GF-D8 (cell line): Measurements from ENCODE around the gene CD7.

ENCODE experiments used
- DNase-seq: peaks from one replicate; lab custom pipeline; 2025; lab: John Stamatoyannopoulos, UW

Gene CD7

DNA sequence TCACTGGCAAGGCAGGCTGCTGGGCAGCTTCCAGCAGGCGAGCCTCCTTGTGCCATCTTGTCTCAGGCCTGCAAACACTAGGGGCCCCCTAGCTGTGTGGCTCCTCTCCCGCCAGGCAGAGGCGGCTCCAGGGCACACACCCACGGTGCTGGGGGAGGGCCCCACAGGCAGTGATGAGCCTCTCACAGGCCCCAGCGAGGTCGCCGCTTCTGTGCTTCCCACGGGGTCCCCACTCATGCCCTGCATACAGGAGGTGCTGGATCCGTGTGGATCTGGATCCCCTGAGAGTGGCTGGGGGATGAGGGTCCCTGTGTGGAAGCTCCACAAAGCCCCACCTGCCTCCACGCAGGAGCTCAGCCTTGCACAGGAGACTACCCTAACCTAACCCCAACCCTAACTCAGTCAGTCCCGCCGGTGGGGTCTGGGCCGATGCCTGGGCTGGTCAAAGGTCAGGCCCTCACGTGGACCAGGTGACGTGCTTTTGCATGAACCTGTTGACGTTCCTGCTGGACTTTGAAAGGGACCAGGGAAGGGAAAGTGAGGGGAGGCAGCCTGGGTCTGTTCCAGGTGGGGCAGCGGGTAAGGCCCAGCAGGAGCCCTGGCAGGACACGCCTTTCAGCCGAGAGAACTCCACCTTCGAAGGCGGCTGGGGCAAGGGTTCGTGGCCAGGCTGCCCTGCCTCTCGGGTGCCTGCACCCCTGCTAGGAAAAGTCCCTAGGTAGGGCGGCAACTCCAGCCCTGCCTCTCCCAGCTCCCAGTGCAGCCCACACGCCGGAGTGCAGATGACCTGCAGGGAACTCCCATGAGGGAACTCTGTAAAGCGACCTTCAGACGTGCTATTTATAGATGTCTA, 11.0 kb upstream of the CD7 start:
- DNase-seq, result no peak

DNA sequence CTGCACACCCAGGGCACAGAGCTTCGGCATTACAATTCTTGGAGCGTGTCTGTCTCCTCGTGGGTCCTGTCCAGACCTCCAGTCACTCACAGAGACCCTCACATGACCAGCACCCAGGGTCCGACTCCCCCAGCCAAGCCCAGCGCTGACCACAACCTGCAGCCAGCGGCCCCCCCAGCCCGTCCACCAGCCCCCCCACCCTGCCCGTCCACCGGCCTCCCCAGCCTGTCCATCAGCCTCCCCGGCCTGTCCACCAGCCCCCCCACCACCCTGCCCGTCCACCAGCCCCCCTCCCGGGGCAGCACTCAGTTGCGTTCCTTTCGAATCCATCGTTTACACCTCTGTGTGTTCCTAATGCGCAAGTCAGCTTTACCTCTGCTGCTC, 10.3 kb upstream of the CD7 start:
- DNase-seq, result no peak

DNA sequence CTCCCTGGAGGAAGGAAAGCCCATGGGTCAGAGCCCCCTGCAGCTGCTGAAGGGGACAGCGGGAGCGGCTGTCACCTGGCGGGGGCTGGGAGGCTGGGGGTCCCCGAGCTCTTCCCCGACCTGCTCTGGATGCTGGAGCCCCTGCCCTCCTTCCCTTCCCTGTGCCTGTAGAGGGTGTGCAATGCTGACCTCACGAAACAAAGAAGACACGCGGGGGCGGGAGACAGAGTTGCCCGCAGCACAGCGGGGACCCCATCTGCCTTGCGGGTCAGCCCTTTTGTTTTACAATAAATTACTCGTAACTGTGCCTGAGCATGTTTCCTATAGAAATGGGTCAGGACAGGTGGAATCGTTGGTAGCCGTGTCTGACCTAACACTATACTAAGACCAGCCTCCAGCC, 9.9 kb upstream of the CD7 start:
- DNase-seq, result no peak

- no peak for DNase-seq
Measured at GRCh38 chr17:82325286-82326180, 8.1 kb upstream of the CD7 start.

- DNase-seq, result no peak
Measured at GRCh38 chr17:82324566-82325285, 7.3 kb upstream of the CD7 start.

GRCh38 chr17:82323514-82324234, 6.3 kb upstream of the CD7 start:
- no peak for DNase-seq

- DNase-seq, result no peak
Measured at GRCh38 chr17:82322526-82323453, 5.4 kb upstream of the CD7 start.

DNA sequence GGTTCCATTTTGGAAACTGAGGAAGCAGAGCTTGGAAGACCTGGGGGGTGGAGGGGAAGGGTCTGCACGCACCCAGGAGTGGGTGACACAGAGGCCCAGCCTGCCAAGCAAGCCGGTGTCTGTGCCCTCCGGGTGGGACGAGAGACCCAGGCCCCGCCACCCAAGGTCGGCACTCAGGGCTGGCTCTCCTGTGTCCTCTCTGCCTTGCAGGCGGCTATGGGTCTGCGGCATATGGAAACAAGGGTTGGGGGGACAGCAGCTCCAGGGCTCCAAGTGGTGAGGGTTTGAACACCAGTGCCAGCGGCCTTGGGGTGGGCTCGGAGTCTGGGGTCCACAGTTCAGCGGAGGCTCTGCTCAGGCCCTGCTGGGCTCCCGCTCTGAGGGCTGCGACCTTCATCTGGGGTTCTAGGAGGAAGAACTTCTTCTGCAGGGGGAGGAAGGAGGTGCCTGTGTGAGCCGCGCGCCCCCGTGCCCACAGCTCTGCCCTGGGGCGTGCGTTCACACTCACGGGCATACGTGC, 4.6 kb upstream of the CD7 start:
- no peak for DNase-seq

DNA sequence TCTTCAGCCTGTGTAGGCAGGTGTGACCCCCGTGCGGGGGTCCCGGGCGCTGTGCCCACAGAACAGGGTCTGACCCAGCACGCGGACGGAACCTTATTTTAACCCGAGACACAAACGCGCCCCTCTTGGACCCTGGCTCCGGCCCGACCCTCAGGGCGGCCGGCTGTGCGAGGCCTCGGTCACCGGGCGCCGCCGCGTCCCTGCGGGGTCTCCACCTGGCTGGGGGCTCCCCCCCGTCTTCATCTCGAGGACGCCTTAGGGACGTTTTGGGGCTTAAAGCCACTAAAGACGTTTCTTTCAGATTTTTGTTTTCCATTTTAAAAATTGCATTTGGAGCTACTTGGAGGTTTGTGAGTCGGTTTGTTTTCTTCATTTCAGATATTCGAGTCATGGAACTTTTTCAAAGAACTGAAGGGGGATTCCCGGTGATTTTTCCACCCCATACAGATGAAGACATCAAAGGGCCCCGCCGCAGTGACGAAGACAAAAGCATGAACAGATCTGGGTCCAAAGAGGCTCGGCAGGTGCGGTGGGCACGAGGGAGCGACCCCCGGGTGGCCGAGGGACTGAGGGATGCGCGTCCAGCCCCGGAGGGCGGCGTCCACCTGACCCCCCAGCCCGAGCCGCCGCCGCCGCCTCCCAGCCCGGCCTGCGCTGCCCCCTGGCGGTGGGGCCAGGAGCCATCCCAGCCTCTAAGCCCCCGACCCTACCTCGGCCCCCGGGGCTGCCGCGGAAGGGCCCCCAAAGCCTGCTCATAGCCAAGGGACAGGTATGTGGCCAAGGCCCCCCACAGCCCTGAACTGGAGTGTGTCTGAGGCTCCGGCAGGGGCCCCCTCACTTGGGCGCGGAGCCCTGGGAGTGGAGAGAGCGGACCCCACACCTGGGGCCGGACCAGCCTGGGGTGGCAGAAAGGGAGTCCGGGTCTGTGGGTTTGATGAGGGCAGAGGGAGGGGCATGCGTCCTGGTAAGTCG, 3.8 kb upstream of the CD7 start:
- no peak for DNase-seq

DNA sequence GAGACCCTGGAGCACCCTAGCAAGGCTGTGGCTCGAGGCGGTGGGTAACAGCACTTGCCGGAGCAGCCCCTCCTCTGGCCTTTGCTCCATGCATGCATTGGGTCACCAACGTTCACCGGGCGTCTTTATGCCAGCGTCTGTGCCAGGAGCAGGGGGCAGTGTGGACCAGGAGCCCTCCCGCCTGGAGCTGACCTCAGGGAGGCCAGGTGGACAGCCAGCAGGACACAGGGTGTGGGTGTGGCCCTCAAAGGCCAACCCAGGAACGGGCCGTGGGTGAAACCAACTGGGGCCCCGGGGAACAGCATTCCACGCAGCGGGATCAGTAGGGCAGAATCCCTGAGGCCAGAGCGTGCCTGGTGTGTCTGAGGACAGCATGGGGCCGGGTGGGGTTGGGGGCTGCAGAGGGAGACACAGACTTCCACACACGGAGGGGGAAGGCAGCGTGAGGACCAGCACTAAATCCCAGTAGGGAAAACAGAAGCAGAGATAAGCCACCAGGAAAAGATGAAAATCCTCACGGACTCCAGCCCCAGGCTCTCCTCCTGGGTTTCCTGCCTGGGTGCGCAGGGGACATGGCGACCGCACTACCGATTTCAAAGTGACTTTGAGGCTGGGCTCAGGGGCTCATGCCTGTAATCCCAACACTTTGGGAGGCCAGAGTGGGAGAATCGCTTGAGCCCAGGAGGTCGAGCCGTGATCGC, 2.9 kb upstream of the CD7 start:
- no peak for DNase-seq

- no peak for DNase-seq
Measured at GRCh38 chr17:82319619-82320062, 2.2 kb upstream of the CD7 start.

DNA sequence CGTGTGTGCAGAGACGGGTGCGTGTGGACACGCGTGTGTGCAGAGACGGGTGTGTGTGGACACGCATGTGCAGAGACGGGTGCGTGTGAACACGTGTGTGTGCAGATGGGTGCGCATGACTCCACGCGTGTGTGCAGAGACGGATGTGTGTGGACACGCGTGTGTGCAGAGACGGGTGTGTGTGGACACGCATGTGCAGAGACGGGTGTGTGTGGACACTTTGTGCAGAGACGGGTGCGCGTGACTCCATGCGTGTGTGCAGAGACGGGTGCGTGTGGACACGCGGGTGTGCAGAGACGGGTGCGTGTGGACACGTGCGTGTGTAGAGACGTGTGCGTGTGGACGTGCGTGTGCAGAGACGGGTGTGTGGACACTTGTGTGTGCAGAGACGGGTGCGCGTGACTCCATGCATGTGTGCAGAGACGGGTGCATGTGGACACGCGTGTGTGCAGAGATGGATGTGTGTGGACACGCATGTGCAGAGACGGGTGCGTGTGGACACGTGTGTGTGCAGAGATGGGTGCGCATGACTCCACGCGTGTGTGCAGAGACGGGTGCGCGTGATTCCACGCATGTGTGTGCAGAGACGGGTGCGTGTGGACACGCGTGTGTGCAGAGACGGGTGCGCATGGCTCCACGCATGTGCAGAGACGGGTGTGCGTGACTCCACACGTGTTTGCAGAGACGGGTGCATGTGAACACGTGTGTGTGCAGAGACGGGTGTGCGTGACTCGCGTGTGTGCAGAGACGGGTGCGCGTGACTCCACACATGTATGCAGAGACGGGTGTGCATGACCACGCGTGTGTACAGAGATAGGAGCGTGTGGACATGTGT, 1.6 kb upstream of the CD7 start:
- DNase-seq, result no peak

DNA sequence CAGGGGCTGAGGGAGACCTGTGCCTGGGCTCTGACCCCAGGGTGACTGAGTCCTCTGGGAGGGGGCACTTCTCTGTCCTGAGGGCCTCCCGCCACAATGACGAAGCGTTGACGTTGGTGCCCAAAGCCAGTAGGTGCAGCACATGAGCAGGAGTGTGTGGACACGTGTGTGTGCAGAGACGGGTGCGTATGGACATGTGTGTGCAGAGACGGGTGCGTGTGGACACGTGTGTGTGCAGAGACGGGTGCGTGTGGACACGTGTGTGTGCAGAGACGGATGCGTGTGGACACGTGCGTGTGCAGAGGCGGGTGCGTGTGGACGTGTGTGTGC, 726 bp upstream of the CD7 start:
- no peak for DNase-seq

GRCh38 chr17:82316651-82317393, 586 bp downstream of the CD7 start:
- no peak for DNase-seq

- no peak for DNase-seq
Measured at GRCh38 chr17:82315703-82316358, 1.6 kb downstream of the CD7 start.
